NCI-H1092 (cell line): ENCODE measurements around the gene MAN1C1.
A peak's percentile ranks its signal among the peaks of the same experiment; 100 is the strongest.

ENCODE experiments used
- DNase-seq: peaks from one replicate; lab custom pipeline; 2025; lab: John Stamatoyannopoulos, UW

Gene MAN1C1

DNA sequence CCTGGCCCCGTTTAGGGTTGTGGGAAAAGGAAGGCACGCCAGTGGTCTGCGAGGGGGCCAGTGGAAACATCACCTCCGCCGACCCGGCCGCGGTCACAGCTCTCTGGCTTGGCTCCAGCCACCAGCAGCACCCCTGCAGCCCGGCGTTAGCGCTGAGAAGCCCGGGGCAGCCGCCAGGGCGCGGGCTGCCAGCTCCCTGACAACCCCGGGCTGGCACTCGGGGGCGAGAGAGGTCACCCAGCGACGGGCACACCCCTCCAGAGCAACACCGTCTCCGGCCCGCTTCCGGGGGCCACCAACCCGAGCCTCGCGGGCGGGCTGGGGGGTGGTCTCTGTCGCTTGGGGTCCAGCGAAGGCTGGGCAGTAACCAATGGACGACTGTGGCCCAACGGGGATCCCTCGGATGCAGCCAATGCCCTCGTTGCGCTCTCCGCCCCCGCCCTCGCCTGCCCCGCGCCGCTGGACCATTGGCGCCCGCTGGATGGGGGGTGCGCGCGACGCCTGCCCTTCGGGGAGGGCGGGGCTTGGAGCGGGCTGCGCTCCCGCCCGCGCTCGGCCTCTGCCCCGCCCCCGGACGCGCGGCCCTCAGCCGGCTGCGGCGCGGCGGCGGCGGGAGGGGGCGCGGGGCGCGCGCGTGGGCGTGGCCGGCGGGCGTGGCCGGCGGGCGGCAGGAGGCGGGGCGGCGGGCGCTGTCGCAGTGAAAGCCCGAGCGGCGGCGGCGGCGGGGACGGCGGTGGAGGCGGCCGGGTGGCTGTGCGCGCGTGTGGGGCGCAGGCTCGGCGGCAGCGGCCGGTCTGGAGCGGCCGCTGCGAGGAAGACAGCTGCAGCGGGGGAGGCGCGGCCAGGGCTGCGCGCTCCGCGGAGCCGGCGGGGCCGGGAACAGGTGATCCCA is at the start of gene MAN1C1:
TSS of gene MAN1C1 (plus strand) at position 697 of the 892 bp plus-strand sequence. CDS start 1,007 bp downstream, outside the sequence.
- peak; percentile 97 for DNase-seq

DNA sequence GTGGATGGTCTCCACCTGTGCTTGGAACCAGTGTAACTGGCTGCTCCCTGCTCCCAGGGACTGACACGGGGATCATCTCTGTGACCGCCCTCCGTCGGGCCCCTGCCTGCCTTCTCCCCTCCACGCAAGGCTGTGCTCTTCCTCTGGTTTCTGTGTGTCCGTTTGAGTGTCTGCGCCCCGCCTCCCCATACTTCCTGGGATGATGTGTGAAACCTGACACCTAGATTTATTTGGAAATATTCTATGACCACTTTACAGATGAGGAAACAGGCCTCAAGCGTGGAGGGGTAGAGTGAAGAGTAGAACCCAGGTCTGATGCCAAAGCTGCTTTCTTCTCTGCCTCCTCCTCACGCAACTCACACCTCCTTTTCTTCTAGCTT is 48.9 kb upstream of the MAN1C1 start:
- no peak for DNase-seq

DNA sequence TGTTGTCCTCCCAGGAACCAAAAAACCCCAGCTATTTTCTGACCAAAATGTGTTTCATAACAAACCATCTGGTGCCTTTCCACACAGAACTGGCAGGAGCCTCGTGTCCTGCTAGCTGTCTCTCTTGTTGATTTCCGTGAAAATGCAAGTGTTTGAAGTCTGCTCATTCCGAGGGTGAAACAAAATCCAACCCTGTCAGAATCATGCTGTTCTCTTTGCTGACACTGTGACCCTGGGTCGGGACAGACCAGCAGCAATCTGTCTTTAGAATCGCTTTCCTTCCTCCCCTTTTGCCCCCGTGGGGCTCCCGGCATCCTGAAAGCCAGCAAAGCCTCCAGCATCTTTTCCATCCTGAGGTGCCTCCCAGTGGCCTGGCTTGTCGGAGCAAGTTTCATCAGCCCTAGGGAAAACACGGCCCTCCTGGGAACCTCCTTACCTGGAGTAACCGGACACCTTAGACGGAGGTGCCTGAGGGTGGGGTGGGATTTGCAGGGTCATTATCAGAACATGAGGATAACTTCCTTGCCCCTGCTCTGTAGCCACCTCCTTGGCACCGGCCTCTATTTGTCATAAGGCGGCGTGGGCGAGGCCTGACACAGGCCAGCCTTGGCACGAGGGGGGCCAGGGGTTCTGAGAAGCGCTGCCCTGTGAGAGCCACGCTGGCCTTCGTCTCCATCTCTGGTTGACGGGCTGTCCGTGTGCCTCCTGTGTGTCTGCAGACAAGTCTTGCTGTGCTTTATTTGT is 48.3 kb upstream of the MAN1C1 start:
- DNase-seq: no peak

DNA sequence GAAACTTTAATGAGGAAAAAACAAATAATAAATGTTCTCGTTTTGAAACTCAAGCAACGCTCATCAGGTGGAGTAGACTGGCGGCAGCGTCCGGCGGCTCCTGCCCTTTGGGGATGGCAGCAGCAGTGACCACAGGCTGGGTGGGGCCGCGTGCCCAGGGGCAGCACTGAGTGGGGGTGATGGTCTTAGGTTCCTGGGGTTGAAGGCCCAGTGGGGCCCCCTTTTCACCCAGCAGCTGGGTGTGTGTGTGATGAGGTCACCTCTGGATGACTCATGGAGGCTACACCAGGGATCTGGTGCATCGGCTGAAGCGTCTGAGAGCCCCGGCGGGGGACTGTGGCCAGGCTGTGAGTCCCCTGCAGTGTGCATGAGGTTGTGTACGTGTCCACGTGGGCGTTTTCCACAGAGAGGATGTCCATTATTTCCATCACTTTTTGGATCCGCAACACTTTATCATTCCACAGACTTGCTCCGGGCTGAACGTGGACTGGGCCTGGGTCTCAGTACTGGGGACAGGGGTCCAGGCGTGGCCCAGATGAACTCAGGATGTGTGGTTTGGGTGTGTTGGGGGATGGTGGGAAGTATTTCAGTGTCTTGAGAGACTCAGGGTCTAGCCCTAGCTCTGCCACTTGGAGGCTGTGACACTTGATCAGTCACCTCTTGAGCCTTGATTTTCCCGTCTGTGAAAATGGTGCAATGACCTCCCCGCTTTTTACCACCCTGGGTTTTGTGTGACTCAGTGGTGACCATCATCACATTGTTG is 47.6 kb upstream of the MAN1C1 start:
- no peak for DNase-seq

DNA sequence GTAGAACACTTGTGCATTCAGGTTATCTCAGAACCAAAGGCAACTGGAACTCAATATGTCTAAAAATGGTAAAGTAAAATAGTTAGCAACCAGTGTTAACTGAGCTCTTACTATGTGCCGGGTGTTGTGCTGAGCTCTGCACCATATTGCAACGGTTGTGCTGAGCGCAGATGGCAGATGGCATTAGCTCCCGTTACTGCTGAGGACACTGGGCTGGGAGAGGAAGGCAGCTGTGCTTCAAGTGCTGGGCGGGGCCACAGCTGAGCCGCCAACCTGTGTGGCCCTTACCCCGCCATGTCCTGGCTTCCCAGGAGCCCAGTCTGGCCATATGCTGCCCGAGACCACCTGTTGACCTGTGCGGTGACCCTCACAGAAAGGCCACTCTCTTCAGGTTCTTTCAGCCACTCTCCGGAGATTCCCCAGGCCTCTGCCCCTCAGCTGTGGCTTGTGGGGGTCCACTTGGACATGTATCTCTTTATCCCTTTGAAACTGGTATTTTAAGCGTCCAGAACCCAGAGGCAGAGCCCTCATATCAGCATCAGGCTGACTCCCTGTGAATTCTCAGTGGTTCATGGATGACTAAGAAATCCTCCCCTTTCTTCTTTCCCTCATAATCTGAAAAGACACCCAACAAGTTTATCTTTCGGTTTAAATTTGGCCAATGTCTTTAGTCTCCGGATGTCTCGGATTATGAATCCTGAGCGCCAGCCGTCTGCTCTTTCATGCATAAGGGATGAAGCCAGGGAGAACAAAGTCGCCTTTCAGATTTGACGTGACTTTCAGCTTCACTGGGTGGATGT is 46.8 kb upstream of the MAN1C1 start:
- no peak for DNase-seq

DNA sequence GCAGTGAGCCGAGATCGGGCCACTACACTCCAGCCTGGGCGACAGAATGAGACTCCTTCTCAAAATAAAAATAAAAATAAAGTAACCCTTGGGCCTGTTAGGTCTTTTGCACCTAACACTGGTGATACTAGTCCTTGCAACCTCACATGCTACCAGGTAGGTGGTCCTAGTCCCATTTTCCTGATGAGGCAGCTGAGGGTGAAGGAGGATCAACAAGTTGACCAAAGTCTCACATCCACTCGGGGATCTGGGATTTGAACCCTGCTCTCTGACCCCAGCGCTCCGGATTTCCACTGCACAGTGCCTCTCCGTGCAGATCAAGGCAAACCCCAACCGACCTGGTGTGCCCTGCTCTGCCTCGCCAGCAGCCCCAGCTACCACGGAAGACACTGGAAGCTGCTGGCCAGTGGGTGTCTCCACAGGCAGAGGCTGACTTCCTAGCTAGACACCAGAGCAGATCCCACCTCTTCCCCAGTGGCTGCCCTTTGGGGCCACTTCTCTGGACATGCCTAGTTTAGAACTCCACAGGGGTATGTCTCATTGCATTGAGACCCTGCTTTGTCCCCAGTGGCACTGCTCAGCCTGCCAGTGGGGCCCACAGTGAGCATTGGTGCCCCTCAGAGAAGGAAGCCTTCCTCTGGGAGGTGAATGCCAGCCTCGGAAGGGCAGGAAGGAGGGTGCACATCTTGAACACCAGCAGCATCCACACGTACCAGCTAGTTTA is 45.6 kb upstream of the MAN1C1 start:
- DNase-seq: no peak

DNA sequence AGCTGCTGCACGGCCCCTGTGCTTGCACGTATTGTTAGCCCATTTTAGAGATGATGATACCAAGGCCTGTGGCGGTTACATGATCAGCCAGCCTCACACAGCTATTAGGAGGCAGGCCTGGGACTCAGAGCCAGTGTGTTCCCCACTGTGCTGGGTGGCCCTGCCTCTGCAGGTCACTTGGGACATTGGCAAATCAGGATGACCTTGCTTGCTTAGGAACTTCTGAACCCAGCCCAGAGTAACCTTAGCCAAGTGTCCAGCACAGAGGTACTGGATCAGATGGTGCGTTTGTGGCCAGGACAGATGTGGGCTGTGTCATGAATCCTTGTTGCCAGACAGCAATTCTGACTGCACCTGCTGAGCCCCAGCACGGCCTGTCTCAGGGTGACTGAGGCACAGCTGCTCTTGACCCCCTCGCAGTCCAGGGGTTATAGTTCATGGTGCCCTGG is 45.0 kb upstream of the MAN1C1 start:
- no peak for DNase-seq

DNA sequence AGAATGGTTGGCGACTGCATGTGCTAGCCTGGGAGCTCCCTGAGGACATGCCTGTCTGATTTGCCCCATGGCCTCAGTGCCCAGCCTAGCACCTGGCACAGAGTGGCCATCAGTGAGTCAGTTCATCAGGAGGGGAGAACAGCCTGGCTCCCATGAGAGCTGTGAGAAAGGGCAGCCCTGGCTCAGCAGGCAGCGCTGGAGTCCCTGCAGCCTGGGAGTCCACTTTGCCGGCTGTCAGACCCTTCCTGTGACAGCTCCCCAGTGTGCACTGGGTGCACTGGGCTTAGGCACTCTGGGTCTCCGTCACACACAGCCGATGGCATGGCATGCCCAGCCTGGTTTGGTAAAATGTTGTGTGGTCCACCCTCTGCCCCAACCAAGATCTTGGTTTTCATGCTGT is 44.5 kb upstream of the MAN1C1 start:
- DNase-seq: no peak

DNA sequence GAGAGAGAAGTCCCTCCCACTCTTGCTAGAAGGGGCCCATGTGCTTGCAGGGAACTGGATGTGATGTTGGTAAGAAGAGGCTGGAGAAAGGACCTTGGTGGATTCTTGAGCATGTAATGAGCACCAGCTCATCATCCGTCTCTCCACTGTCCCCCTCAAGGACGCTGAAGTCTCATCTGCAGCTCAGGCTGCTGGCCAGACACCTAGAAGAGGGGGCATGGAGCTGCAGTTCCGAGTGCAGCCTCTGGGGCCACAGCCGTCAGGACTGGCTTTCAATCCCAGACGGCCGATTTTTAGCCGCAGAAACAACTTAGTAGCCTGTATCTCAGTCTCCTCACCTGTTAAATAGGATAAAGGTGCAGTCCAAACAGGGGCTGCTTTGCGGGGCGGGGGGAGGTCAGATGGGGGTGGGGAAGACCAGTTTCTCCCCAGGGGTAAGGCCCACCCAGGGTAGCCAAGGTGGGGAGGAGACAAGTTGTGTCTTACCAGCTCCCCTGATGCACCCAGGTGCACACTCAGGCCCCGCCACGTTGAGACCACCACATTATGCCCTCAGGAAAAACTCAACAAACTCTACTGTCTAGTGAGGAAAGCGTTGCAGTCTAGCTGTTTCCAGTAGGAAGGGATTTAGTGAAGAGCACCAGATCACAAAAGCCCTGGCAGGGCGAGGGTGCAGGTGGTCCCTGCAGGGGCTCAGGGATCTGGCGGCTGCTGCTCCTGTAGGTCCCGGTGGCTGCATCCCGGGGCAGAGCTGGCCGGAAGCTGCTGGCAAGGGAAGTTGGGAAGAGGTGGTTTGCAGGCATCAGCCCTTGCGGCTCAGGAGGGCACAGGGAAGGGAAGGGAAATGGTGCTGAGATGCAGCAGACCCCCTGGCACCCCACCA is 43.6 kb upstream of the MAN1C1 start:
- DNase-seq: peak; percentile 10

DNA sequence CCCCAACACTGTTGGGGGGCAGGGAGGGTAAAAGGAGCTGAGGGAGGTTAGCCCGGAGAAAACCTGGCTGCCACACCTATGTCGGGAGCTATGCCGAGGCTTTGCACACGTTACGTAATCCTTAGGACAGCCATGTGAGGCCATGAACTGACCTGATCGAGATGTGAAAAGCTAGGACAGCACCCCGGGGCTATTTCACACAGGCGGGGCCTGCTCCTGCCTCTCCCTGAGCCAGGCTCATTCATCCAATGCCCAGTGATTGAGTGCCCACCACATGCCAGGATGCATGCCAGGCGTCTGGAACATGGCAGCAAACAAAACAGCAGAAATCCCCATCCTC is 43.0 kb upstream of the MAN1C1 start:
- no peak for DNase-seq

DNA sequence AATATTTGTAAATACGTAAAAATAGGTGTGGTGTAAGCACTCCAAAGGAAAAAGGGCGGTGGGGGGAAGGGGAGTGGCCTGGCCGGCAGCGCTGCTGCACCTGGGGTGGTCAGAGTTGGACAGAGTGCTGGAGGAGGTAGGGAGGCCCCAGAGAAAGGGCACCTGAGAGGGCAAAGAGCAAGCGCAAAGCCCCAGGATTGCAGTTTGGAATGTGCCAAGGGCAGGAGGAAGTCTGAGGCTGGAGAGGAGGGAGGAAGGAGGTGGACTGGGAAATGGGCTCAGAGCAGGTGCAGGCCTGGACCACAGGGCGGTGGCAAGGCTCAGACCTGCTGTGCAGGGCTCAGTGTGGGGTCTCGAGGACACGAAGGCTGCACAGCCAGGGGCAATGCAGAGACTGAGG is 42.6 kb upstream of the MAN1C1 start:
- DNase-seq: no peak

DNA sequence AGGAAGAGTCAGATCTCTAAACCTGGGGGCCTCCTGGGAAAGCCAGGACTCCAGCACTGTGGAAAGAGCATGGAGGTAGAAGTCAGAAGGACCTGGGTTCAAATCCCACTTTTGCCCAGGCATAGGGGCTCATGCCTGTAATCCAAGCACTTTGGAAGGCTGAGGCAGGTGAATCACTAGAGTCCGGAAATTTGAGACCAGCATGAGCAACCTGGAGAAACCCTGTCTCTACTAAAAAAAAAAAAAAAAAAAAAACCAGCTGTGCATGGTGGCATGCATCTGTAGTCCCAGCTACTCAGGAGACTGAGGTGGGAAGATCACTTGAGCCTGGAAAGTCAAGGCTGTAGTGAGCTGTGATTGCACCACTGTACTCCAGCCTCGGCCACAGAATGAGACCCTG is 41.4 kb upstream of the MAN1C1 start:
- no peak for DNase-seq

DNA sequence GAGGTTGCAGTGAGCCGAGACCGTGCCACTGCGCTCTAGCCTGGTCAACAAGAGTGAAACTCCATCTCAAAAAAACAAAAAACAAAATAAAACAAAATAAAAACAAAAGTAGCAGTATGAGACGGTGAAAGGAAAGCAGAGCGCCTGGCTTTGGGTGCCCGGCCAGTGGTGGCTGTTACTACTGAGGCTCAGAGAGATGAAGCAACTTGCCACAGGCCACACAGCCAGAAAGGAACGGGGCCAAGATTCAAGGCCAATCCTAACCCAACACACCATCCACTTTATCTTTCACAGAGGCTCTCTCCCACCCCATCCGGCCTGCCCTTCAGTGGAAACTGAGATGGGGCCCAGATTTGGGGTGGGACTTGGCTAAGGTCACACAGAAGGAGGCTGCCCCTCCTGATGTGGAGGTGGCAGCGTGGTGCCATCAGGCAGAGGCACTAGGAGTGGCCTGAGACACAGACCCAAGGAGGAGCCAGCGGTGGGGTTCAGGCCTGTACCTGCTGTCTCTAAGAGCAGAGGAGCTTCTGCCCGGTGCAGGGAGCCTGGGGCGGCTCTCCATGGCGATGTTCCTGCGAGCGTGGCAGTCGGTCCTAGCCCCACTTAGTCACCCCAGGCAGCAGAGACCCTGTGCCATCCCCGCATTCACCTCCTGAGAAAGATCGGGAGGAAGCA is 40.0 kb upstream of the MAN1C1 start:
- DNase-seq: no peak

DNA sequence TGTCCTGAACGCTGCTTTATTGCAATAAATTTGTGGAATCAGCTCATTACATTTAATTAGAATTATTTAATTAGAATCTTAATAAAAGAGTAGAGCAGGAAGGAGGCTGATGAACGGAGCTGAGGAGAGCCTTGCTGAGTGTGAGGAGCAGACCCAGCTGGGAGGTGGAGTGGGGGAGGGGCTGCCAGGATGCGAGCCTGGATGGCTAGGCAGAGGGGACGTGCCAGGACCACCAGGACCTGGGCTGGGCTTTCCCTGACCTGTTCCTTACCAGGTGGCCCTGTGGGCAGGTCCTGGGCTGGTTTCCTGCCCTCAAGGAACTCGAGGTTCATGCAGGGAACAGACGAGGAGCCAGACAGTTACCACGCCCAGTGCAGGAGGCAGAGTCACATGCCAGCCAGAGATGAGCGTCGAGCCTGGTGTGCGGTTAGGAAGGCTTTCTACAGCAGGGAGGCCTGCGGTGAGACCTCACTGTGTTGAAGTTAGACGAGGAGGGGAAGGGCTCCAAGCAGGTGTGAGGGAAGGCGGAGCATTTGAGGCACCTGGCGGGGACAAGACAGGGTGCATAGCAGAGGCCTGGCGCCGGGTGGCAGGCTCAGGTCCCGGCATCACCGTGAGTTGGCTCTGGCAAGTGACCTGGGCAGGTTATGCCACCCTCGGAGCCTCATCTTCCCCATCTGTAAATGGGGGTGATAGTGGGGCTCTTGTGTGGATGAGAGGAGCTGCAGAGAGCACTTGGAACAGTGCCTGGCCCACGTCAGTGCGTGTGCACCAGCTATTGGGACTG is 39.3 kb upstream of the MAN1C1 start:
- DNase-seq: no peak

DNA sequence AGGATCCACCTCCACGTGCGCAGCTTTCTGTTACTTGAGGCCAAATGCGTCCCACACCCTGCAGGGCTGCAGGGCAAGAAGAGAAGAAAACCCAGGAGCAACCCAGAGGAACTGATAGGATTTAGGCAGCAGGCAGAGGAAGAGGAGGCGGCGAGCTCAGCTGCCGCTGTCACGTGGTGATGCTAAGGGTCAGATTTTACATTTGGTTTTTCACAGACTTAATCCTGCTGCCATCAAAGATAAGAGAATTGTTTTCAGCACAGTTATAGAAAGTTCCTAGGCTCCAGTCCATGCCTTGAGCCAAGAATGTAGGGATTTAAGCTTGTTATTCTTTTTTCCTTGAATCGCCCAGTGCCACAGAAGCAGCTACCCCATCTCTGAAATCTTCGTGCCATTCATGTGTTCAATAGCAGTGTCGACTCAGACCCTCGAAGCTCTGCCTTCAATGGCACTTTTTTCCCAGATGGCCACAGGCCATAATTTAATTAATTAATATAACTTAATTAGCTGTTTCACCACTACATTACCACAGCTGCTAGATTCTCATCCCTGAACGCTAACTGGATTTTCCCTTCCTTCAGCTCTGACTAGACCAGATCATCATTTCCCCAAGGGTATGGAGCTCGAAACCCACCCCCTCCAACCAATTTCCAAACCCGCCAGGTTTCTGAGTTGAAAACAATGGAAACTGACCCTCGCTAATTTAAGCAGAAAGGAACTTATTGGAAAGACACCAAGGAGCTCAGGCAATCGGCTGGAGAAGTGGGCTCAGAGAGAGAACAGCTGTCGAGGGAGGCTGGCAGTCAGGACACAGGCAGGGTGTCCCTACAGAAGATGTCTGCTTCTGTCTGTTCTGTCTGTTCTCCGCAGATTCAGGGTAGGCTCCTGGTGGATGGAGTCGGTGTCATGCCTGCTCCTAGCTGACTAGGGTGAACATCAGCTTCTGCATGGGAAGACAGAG is 37.0 kb upstream of the MAN1C1 start:
- DNase-seq: no peak

DNA sequence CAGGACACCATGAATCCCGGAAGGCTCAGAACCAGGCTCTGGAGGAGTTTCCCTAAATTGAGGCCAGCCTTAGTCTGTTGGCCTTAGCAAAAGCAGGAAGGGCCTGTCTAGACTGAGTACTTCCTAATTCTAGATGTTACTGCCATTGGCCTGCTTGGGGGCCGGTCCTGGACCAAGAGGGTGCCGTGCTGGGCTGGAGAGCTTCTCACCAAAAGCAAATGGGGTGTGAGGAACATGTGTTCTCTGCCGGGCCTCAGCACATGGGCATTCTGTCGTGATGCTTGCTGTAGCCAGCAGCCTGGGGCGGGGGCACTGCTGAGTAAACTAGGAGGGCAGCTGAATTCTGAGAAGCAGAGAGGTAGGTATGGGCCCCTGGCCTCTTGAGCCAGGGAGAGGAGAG is 35.7 kb upstream of the MAN1C1 start:
- no peak for DNase-seq

DNA sequence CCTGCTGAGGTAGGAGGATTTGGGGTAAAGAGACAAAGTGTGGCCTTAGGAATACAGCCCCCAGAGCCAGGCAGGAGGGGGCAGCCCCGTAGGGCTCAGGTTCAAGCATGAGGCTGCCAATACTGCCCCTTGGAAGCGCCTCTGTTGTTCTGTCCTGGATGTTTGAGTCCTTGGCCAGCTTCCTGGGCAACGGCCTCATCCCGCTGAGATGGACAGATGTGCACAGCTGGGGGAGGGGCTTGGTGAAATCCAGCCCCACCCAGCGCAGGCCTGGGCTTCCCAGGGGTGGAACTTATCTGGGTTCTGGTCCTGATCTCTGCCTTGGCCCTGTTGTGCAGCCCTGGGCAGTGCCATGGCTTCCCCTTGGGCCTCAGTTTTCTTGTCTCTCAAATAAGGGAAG is 34.8 kb upstream of the MAN1C1 start:
- no peak for DNase-seq
